Raji (cell line): ENCODE results near the gene SERPINA10.

Source experiments
- POLR2A ChIP-seq: IDR thresholded peaks from 2 replicates; pipeline ENCODE4 v1.6.1; 2011; ENCODE audit warnings: low read depth, low read length, control low read depth; ENCODE audit not compliant: insufficient read depth

The SERPINA10 gene

GRCh38 chr14:94321421-94322271, 28.6 kb upstream of the SERPINA10 start:
- no peak for TF ChIP-seq POLR2A

GRCh38 chr14:94320243-94320642, 27.2 kb upstream of the SERPINA10 start:
- TF ChIP-seq POLR2A = no peak

GRCh38 chr14:94317259-94317658, 24.2 kb upstream of the SERPINA10 start:
- TF ChIP-seq POLR2A = no peak

GRCh38 chr14:94316692-94317091, 23.6 kb upstream of the SERPINA10 start:
- no peak for TF ChIP-seq POLR2A

GRCh38 chr14:94314890-94315289, 21.8 kb upstream of the SERPINA10 start:
- no peak for TF ChIP-seq POLR2A

- TF ChIP-seq POLR2A = no peak
Observed at GRCh38 chr14:94313991-94314655, 21.1 kb upstream of the SERPINA10 start.

- TF ChIP-seq POLR2A = no peak
Observed at GRCh38 chr14:94312481-94313246, 19.6 kb upstream of the SERPINA10 start.

GRCh38 chr14:94310248-94310647, 17.2 kb upstream of the SERPINA10 start:
- TF ChIP-seq POLR2A = no peak

GRCh38 chr14:94309721-94310120, 16.7 kb upstream of the SERPINA10 start:
- TF ChIP-seq POLR2A = no peak

- TF ChIP-seq POLR2A = no peak
Observed at GRCh38 chr14:94307410-94307992, 14.4 kb upstream of the SERPINA10 start.

- no peak for TF ChIP-seq POLR2A
Observed at GRCh38 chr14:94306047-94306978, 13.2 kb upstream of the SERPINA10 start.

- no peak for TF ChIP-seq POLR2A
Observed at GRCh38 chr14:94305620-94306019, 12.6 kb upstream of the SERPINA10 start.

GRCh38 chr14:94304243-94304642, 11.2 kb upstream of the SERPINA10 start:
- no peak for TF ChIP-seq POLR2A

- TF ChIP-seq POLR2A = no peak
Observed at GRCh38 chr14:94303111-94303510, 10.0 kb upstream of the SERPINA10 start.
